RKO (cell line): Measurements from ENCODE around the gene SLC37A1.

Source experiments
- DNase-seq: peaks from one replicate; pipeline ENCODE4 v3.0.0-alpha.2; 2016; ENCODE audit warnings: low spot score

Gene SLC37A1

GRCh38 chr21:42545317-42545716 lies 31.7 kb downstream of the SLC37A1 start:
- DNase-seq = no peak

- DNase-seq = no peak
Observed at GRCh38 chr21:42545745-42546144, 32.1 kb downstream of the SLC37A1 start.

- no peak for DNase-seq
Observed at GRCh38 chr21:42546433-42546832, 32.8 kb downstream of the SLC37A1 start.

- DNase-seq = no peak
Observed at GRCh38 chr21:42547001-42547905, 33.6 kb downstream of the SLC37A1 start.

GRCh38 chr21:42547906-42548365 lies 34.3 kb downstream of the SLC37A1 start:
- no peak for DNase-seq

- no peak for DNase-seq
Observed at GRCh38 chr21:42548687-42549406, 35.2 kb downstream of the SLC37A1 start.

GRCh38 chr21:42550817-42551216 lies 37.2 kb downstream of the SLC37A1 start:
- no peak for DNase-seq

- no peak for DNase-seq
Observed at GRCh38 chr21:42552407-42553336, 39.0 kb downstream of the SLC37A1 start.

GRCh38 chr21:42553435-42553834 lies 39.8 kb downstream of the SLC37A1 start:
- DNase-seq = no peak

- no peak for DNase-seq
Observed at GRCh38 chr21:42554251-42554961, 40.8 kb downstream of the SLC37A1 start.

GRCh38 chr21:42555756-42556438 lies 42.2 kb downstream of the SLC37A1 start:
- DNase-seq = no peak

GRCh38 chr21:42556476-42556875 lies 42.8 kb downstream of the SLC37A1 start:
- DNase-seq = no peak

- DNase-seq = no peak
Observed at GRCh38 chr21:42556960-42557359, 43.3 kb downstream of the SLC37A1 start.

GRCh38 chr21:42557420-42557819 lies 43.8 kb downstream of the SLC37A1 start:
- DNase-seq = no peak

GRCh38 chr21:42558368-42558767 lies 44.7 kb downstream of the SLC37A1 start:
- no peak for DNase-seq

- no peak for DNase-seq
Observed at GRCh38 chr21:42558846-42559245, 45.2 kb downstream of the SLC37A1 start.

- no peak for DNase-seq
Observed at GRCh38 chr21:42559326-42559725, 45.7 kb downstream of the SLC37A1 start.

GRCh38 chr21:42560517-42561179 lies 47.0 kb downstream of the SLC37A1 start:
- no peak for DNase-seq

GRCh38 chr21:42561762-42562650 lies 48.4 kb downstream of the SLC37A1 start:
- no peak for DNase-seq
